ENCODE data around the gene NDUFS5. TPM values are rescaled to one million over a fixed set of nuclear protein-coding genes. Genes with fewer than 3 reads are reported as not detected.
"Not testable (repeated sequence)": the region's sequence is repeated elsewhere in the genome, so short reads cannot be mapped to it uniquely, and the experiment has no call there.

The NDUFS5 gene
- total RNA-seq, 1 experiment from 2014 or later = 316 TPM

DNA sequence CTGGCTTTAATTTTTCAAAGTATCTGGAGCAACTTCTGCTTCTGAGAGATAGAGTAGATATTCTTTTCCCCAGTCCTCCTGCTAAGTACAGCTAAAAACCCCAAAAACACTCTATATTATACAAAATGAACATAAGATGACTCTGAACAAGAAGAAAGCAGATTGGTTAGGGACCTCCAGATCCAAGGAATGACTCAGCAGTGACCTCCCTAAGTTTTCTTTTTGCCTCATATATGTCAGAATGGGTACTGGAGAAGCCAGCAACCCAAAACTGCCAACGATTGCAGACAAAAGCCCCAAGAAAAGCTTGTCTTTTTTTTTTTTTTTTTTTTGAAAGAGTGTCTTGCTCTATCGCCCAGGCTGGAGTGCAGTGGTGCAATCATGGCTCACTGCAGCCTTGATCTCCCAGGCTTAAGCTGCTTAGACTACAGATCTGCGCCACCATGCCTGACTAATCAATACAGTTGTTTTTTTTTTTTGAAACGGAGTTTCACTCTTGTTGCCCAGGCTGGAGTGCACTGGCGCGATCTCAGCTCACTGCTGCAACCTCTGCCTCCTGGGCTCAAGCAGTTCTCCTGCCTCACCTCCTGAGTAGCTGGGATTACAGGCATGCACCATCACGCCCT, 22.7 kb downstream of the NDUFS5 start:
- no peaks in the 10 kb centered on the region for H3K9me3 ChIP-seq (ENCODE audit: control insufficient read depth, insufficient read depth, low read depth, low read length)
- no peaks in the 10 kb centered on the region for H3K4me1 ChIP-seq (ENCODE audit: control insufficient read depth, insufficient read depth, low read length)
- no peak for ATAC-seq
- no TSS peak for BruUV-seq (replicated peaks)
- in situ Hi-C loops (cut with HindIII; ENCODE audit: low pct_unique_long_range_greater_than_20kb, low sequenced_read_pairs) (no loop called here), intact Hi-C loops (cut with micrococcal nuclease; ENCODE audit: unreplicated experiment) (no loop called here)
- no peaks in the 10 kb centered on the region for H3K36me3 ChIP-seq (ENCODE audit: control insufficient read depth, insufficient read depth, low read length)
- H3K27me3 ChIP-seq (ENCODE audit: control insufficient read depth, insufficient read depth, low read length) = no peaks in the 10 kb centered on the region
- TF ChIP-seq TCF7L2 (IDR thresholded peaks at IDR 0.05; ENCODE audit: low read depth, low read length) (no peak), POLR2AphosphoS5 (IDR thresholded peaks at IDR 0.05; ENCODE audit: low read depth, low read length) (no peak), SIN3A (IDR thresholded peaks at IDR 0.05; ENCODE audit: borderline replicate concordance, insufficient read depth, low read depth, low read length) (no peak)
- TF ChIP-seq, protein P1, sequence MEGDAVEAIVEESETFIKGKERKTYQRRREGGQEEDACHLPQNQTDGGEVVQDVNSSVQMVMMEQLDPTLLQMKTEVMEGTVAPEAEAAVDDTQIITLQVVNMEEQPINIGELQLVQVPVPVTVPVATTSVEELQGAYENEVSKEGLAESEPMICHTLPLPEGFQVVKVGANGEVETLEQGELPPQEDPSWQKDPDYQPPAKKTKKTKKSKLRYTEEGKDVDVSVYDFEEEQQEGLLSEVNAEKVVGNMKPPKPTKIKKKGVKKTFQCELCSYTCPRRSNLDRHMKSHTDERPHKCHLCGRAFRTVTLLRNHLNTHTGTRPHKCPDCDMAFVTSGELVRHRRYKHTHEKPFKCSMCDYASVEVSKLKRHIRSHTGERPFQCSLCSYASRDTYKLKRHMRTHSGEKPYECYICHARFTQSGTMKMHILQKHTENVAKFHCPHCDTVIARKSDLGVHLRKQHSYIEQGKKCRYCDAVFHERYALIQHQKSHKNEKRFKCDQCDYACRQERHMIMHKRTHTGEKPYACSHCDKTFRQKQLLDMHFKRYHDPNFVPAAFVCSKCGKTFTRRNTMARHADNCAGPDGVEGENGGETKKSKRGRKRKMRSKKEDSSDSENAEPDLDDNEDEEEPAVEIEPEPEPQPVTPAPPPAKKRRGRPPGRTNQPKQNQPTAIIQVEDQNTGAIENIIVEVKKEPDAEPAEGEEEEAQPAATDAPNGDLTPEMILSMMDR (IDR thresholded peaks at IDR 0.05) = no peak
- TF ChIP-seq, protein P2, sequence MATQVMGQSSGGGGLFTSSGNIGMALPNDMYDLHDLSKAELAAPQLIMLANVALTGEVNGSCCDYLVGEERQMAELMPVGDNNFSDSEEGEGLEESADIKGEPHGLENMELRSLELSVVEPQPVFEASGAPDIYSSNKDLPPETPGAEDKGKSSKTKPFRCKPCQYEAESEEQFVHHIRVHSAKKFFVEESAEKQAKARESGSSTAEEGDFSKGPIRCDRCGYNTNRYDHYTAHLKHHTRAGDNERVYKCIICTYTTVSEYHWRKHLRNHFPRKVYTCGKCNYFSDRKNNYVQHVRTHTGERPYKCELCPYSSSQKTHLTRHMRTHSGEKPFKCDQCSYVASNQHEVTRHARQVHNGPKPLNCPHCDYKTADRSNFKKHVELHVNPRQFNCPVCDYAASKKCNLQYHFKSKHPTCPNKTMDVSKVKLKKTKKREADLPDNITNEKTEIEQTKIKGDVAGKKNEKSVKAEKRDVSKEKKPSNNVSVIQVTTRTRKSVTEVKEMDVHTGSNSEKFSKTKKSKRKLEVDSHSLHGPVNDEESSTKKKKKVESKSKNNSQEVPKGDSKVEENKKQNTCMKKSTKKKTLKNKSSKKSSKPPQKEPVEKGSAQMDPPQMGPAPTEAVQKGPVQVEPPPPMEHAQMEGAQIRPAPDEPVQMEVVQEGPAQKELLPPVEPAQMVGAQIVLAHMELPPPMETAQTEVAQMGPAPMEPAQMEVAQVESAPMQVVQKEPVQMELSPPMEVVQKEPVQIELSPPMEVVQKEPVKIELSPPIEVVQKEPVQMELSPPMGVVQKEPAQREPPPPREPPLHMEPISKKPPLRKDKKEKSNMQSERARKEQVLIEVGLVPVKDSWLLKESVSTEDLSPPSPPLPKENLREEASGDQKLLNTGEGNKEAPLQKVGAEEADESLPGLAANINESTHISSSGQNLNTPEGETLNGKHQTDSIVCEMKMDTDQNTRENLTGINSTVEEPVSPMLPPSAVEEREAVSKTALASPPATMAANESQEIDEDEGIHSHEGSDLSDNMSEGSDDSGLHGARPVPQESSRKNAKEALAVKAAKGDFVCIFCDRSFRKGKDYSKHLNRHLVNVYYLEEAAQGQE (IDR thresholded peaks at IDR 0.05; ENCODE audit: insufficient read depth in 1 of 2, low read depth in 2 of 2, low read length in 1 of 2) = no peak
- no peak for DNase-seq (ENCODE audit: low read depth, low spot score)
- H3K27ac ChIP-seq (ENCODE audit: low read length) = no peak overlapping the region
- POLR2A ChIA-PET = interaction anchor here (0.7 kb wide), 1 partner anchor 168 kb away, joined by 3 read pairs; no protein-coding TSS in a partner anchor
- CTCF ChIA-PET = interaction anchor here (0.7 kb wide), 1 partner anchor 37 kb away, joined by 6 read pairs; no protein-coding TSS in a partner anchor
- H3K4me3 ChIP-seq (ENCODE audit: low read depth in 2 of 2, low read length in 2 of 2) = no peak overlapping the region

GRCh38 chr1:39050001-39050400, 23.9 kb downstream of the NDUFS5 start:
- intact Hi-C loops (cut with micrococcal nuclease; ENCODE audit: unreplicated experiment) = no loop called here
- Histone ChIP-seq H3K4me1 (ENCODE audit: control insufficient read depth, insufficient read depth, low read length) (no peaks in the 10 kb centered on the region), H3K27me3 (ENCODE audit: control insufficient read depth, insufficient read depth, low read length) (no peaks in the 10 kb centered on the region), H3K9me3 (ENCODE audit: control insufficient read depth, insufficient read depth, low read depth, low read length) (no peaks in the 10 kb centered on the region), H3K4me3 (ENCODE audit: low read depth in 2 of 2, low read length in 2 of 2) (no peak overlapping the region), H3K27ac (ENCODE audit: low read length) (no peak overlapping the region), H3K36me3 (ENCODE audit: control insufficient read depth, insufficient read depth, low read length) (no peaks in the 10 kb centered on the region)
- ChIA-PET CTCF (no interaction called here), POLR2A (no interaction called here)
- ATAC-seq (no peak), DNase-seq (ENCODE audit: low read depth, low spot score) (no peak)
- no TSS peak for BruUV-seq (replicated peaks)
- TF ChIP-seq SIN3A (IDR thresholded peaks at IDR 0.05; ENCODE audit: borderline replicate concordance, insufficient read depth, low read depth, low read length) (no peak), TCF7L2 (IDR thresholded peaks at IDR 0.05; ENCODE audit: low read depth, low read length) (no peak), POLR2AphosphoS5 (IDR thresholded peaks at IDR 0.05; ENCODE audit: low read depth, low read length) (no peak)
- TF ChIP-seq, protein P2 (IDR thresholded peaks at IDR 0.05; ENCODE audit: insufficient read depth in 1 of 2, low read depth in 2 of 2, low read length in 1 of 2) = no peak
- TF ChIP-seq, protein P1 (IDR thresholded peaks at IDR 0.05) = no peak
- in situ Hi-C loops (cut with HindIII; ENCODE audit: low pct_unique_long_range_greater_than_20kb, low sequenced_read_pairs) = no loop called here

- CTCF ChIA-PET = interaction anchor here (0.6 kb wide), 1 partner anchor 39 kb away, joined by 6 read pairs; no protein-coding TSS in a partner anchor
- H3K4me3 ChIP-seq (ENCODE audit: low read depth in 2 of 2, low read length in 2 of 2); DNase-seq (ENCODE audit: low read depth, low spot score); POLR2A ChIA-PET; H3K27me3 ChIP-seq (ENCODE audit: control insufficient read depth, insufficient read depth, low read length); ATAC-seq; H3K36me3 ChIP-seq (ENCODE audit: control insufficient read depth, insufficient read depth, low read length); H3K9me3 ChIP-seq (ENCODE audit: control insufficient read depth, insufficient read depth, low read depth, low read length); BruUV-seq (replicated peaks); H3K4me1 ChIP-seq (ENCODE audit: control insufficient read depth, insufficient read depth, low read length); in situ Hi-C loops (cut with HindIII; ENCODE audit: low pct_unique_long_range_greater_than_20kb, low sequenced_read_pairs); intact Hi-C loops (cut with micrococcal nuclease; ENCODE audit: unreplicated experiment); H3K27ac ChIP-seq (ENCODE audit: low read length): not testable (repeated sequence)
Observed at GRCh38 chr1:39051193-39051850, 25.2 kb downstream of the NDUFS5 start.

All from Panc1 (cell line).